GM18517 (cell line): Measurements from ENCODE around the gene TMED10.
"Not testable (repeated sequence)": the region's sequence is repeated elsewhere in the genome, so short reads cannot be mapped to it uniquely, and the experiment has no call there.

ENCODE experiments used
- ATAC-seq: cut with Tn5 transposase; IDR thresholded peaks from one replicate; pipeline ENCODE4 v1.9.1; 2021; ENCODE audit warnings: mild to moderate bottlenecking, moderate library complexity; ENCODE audit not compliant: unreplicated experiment

The TMED10 gene

GRCh38 chr14:75191100-75191499 lies 14.7 kb upstream of the TMED10 start:
- no peak for ATAC-seq

- no peak for ATAC-seq
Observed at GRCh38 chr14:75190023-75190422, 13.6 kb upstream of the TMED10 start.

GRCh38 chr14:75188520-75189268 lies 12.3 kb upstream of the TMED10 start:
- ATAC-seq = no peak

- ATAC-seq = no peak
Observed at GRCh38 chr14:75188086-75188485, 11.7 kb upstream of the TMED10 start.

GRCh38 chr14:75186953-75187352 lies 10.5 kb upstream of the TMED10 start:
- ATAC-seq = no peak

- no peak for ATAC-seq
Observed at GRCh38 chr14:75185251-75186040, 9.0 kb upstream of the TMED10 start.

- ATAC-seq = no peak
Observed at GRCh38 chr14:75184492-75184891, 8.1 kb upstream of the TMED10 start.

- ATAC-seq = no peak
Observed at GRCh38 chr14:75184039-75184438, 7.6 kb upstream of the TMED10 start.

GRCh38 chr14:75183225-75183624 lies 6.8 kb upstream of the TMED10 start:
- no peak for ATAC-seq

GRCh38 chr14:75182821-75183220 lies 6.4 kb upstream of the TMED10 start:
- ATAC-seq = no peak

GRCh38 chr14:75182163-75182562 lies 5.8 kb upstream of the TMED10 start:
- not testable (repeated sequence) for ATAC-seq

- no peak for ATAC-seq
Observed at GRCh38 chr14:75181293-75182062, 5.1 kb upstream of the TMED10 start.

GRCh38 chr14:75175677-75176141 lies 703 bp downstream of the TMED10 start:
- peak; percentile 46 for ATAC-seq

- ATAC-seq = no peak
Observed at GRCh38 chr14:75174066-75174465, 2.3 kb downstream of the TMED10 start.

GRCh38 chr14:75170772-75171171 lies 5.6 kb downstream of the TMED10 start:
- no peak for ATAC-seq

- no peak for ATAC-seq
Observed at GRCh38 chr14:75168586-75169335, 7.7 kb downstream of the TMED10 start.

- no peak for ATAC-seq
Observed at GRCh38 chr14:75167325-75167724, 9.1 kb downstream of the TMED10 start.

- ATAC-seq = no peak
Observed at GRCh38 chr14:75165586-75166391, 10.6 kb downstream of the TMED10 start.

GRCh38 chr14:75164809-75165208 lies 11.6 kb downstream of the TMED10 start:
- ATAC-seq = no peak

- ATAC-seq = no peak
Observed at GRCh38 chr14:75163677-75164076, 12.7 kb downstream of the TMED10 start.
